GM23248 (cell line): ENCODE measurements around the gene RGL1. TPM values are rescaled to one million over a fixed set of nuclear protein-coding genes. Genes with fewer than 3 reads are reported as not detected.
"Not testable (repeated sequence)": the region's sequence is repeated elsewhere in the genome, so short reads cannot be mapped to it uniquely, and the experiment has no call there.

ENCODE experiments used
- DNase-seq: peaks from one replicate; pipeline ENCODE4 v3.0.0-alpha.2; 2015
- H2AFZ ChIP-seq: fragments of 200-600 bp; sonication (generic); 2 replicates; pipeline ENCODE4 v1.6.1; 2016; ENCODE audit warnings: antibody characterized with exemption
- H3F3A ChIP-seq: fragments of 200-600 bp; sonication (generic); 2 replicates; pipeline ENCODE4 v1.6.1; 2016; ENCODE audit warnings: mild to moderate bottlenecking, antibody characterized with exemption, mixed run types; ENCODE audit not compliant: insufficient read depth
- H3K27ac ChIP-seq: fragments of 200-600 bp; sonication (generic); 2 replicates; pipeline ENCODE4 v1.5.1; 2016; ENCODE audit warnings: mild to moderate bottlenecking
- H3K27me3 ChIP-seq: fragments of 200-600 bp; sonication (generic); replicated peaks from 2 replicates; pipeline ENCODE4 v1.6.1; 2016; ENCODE audit warnings: mild to moderate bottlenecking; ENCODE audit not compliant: insufficient read depth
- H3K36me3 ChIP-seq: fragments of 200-600 bp; sonication (generic); 2 replicates; pipeline ENCODE4 v1.6.1; 2016; ENCODE audit warnings: low read depth, mild to moderate bottlenecking
- H3K4me1 ChIP-seq: fragments of 200-600 bp; sonication (generic); 2 replicates; pipeline ENCODE4 v1.6.1; 2016; ENCODE audit warnings: mild to moderate bottlenecking; ENCODE audit not compliant: insufficient read depth
- H3K4me2 ChIP-seq: fragments of 200-600 bp; sonication (generic); one replicate; pipeline ENCODE4 v1.6.1; 2016; ENCODE audit warnings: mild to moderate bottlenecking; ENCODE audit not compliant: unreplicated experiment
- H3K4me3 ChIP-seq: fragments of 200-600 bp; sonication (generic); 2 replicates; pipeline ENCODE4 v1.5.1; 2016; ENCODE audit warnings: mild to moderate bottlenecking
- H3K79me2 ChIP-seq: fragments of 200-600 bp; sonication (generic); 2 replicates; pipeline ENCODE4 v1.6.1; 2016; ENCODE audit warnings: mild to moderate bottlenecking; ENCODE audit not compliant: insufficient read depth
- H3K9ac ChIP-seq: fragments of 200-600 bp; sonication (generic); 2 replicates; pipeline ENCODE4 v1.6.1; 2016; ENCODE audit warnings: mild to moderate bottlenecking
- H3K9me2 ChIP-seq: fragments of 200-600 bp; sonication (generic); 2 replicates; pipeline ENCODE4 v1.6.1; 2016; ENCODE audit warnings: mixed run types, mild to moderate bottlenecking, moderate library complexity; ENCODE audit not compliant: insufficient read depth
- H3K9me3 ChIP-seq: fragments of 200-600 bp; sonication (generic); one replicate; pipeline ENCODE4 v1.6.1; 2017; ENCODE audit warnings: low read depth
- H4K20me1 ChIP-seq: fragments of 200-600 bp; sonication (generic); 2 replicates; pipeline ENCODE4 v1.6.0; 2016; ENCODE audit not compliant: insufficient read depth
- EZH2 ChIP-seq: fragments of 200-600 bp; sonication (generic); IDR thresholded peaks from 2 replicates; pipeline ENCODE4 v1.6.1; 2018; ENCODE audit warnings: antibody characterized with exemption, mild to moderate bottlenecking; ENCODE audit not compliant: insufficient read depth, poor library complexity, severe bottlenecking
- EZH2phosphoT487 ChIP-seq: fragments of 200-600 bp; sonication (generic); IDR thresholded peaks from 2 replicates; pipeline ENCODE4 v1.6.1; 2018; ENCODE audit warnings: antibody characterized with exemption, moderate library complexity, mild to moderate bottlenecking, low read depth; ENCODE audit not compliant: insufficient read depth
- WGBS, 2 experiments: methylation state at CpG; one replicate each; pipeline ENCODE4 v1.1.6; 2015 to 2017; ENCODE audit warnings: low lambda C conversion rate in 2 of 2, low coverage in 1 of 2; ENCODE audit errors: missing lambda C conversion rate in 2 of 2; 5-methylcytosine and 5-hydroxymethylcytosine counted together
- in situ Hi-C: fragments of 300-500 bp; cut with MboI; formaldehyde crosslinking; loops from 2 replicates; pipeline ENCODE4 v1.15.0; 2020
- polyA plus RNA-seq: library from polyadenylated mRNA; unstranded; fragments of >200 nt; fragmentation: Nextera tagmentation; extraction: Ambion mirVana; gene quantifications from 2 replicates; pipeline ENCODE4 v1.2.1, GENCODE V29; 2016
- total RNA-seq: library from RNA; depleted of rRNA; stranded (reverse); fragments of >200 nt; shearing (Covaris generic); gene quantifications from 2 replicates; pipeline ENCODE4 v1.2.3, GENCODE V29; 2014

The RGL1 gene
- total and polyA plus RNA-seq, 2 experiments from 2014 or later, result 9.4 to 13.4 TPM

- no peak overlapping the region for H3K27ac ChIP-seq
- no peaks in the 10 kb centered on the region for H3K36me3 ChIP-seq
- H3K4me3 ChIP-seq, result no peak overlapping the region
- H3K27me3 ChIP-seq, result no peaks in the 10 kb centered on the region
- no peaks in the 10 kb centered on the region for H3K79me2 ChIP-seq
- no peaks in the 10 kb centered on the region for H4K20me1 ChIP-seq
- DNase-seq, result peak; percentile 42
- H3K9me3 ChIP-seq, result no peaks in the 10 kb centered on the region
- no peaks in the 10 kb centered on the region for H3K4me1 ChIP-seq
- no peak overlapping the region for H3K4me2 ChIP-seq
- no peaks in the 10 kb centered on the region for H3K9me2 ChIP-seq
- TF ChIP-seq EZH2 (no peak), EZH2phosphoT487 (no peak)
- no peak overlapping the region for H2AFZ ChIP-seq
- in situ Hi-C loops, result no loop called here
- H3K9ac ChIP-seq, result no peak overlapping the region
- no peaks in the 10 kb centered on the region for H3F3A ChIP-seq
Measured at GRCh38 chr1:183783342-183783741, 21.6 kb upstream of the RGL1 start.

GRCh38 chr1:183783767-183784637, 20.9 kb upstream of the RGL1 start:
- no peaks in the 10 kb centered on the region for H4K20me1 ChIP-seq
- H3K4me2 ChIP-seq, result no peak overlapping the region
- no peaks in the 10 kb centered on the region for H3K36me3 ChIP-seq

GRCh38 chr1:183785921-183786320, 19.0 kb upstream of the RGL1 start:
- H2AFZ ChIP-seq, H3K9ac ChIP-seq, in situ Hi-C loops, H4K20me1 ChIP-seq, H3K9me2 ChIP-seq, H3K4me1 ChIP-seq, H3K9me3 ChIP-seq, H3K36me3 ChIP-seq, H3K79me2 ChIP-seq, H3F3A ChIP-seq, H3K27me3 ChIP-seq, H3K4me2 ChIP-seq, DNase-seq, H3K4me3 ChIP-seq, H3K27ac ChIP-seq: not testable (repeated sequence)
- 91 to 94% methylated on average over 3 of the region's 3 CpGs for WGBS, 2 experiments

More at GRCh38 chr1:183783767-183784637, 20.9 kb upstream of the RGL1 start:
- no peaks in the 10 kb centered on the region for H3K27me3 ChIP-seq
- no peaks in the 10 kb centered on the region for H3K79me2 ChIP-seq
- no peak overlapping the region for H3K9ac ChIP-seq
- H3F3A ChIP-seq, result no peaks in the 10 kb centered on the region
- H2AFZ ChIP-seq, result no peak overlapping the region
- in situ Hi-C loops, result no loop called here
- H3K27ac ChIP-seq, result no peak overlapping the region
- WGBS, 2 experiments, result 77 to 83% methylated on average over 6 of the region's 6 CpGs
- H3K9me3 ChIP-seq, result no peaks in the 10 kb centered on the region
- H3K4me1 ChIP-seq, result no peaks in the 10 kb centered on the region
- H3K9me2 ChIP-seq, result no peaks in the 10 kb centered on the region
- DNase-seq, result peak; percentile 52
- no peak overlapping the region for H3K4me3 ChIP-seq
- no peak for TF ChIP-seq EZH2

- no peaks in the 10 kb centered on the region for H3K79me2 ChIP-seq
- H3K9ac ChIP-seq, result no peak overlapping the region
- H3K9me3 ChIP-seq, result no peaks in the 10 kb centered on the region
- no peak overlapping the region for H3K4me3 ChIP-seq
- H3K36me3 ChIP-seq, result no peaks in the 10 kb centered on the region
- WGBS, 2 experiments, result 91 to 94% methylated on average over 2 of the region's 2 CpGs
- H3K4me2 ChIP-seq, result no peak overlapping the region
- no peaks in the 10 kb centered on the region for H3K9me2 ChIP-seq
- H3K27me3 ChIP-seq, result no peaks in the 10 kb centered on the region
- in situ Hi-C loops, result no loop called here
- no peaks in the 10 kb centered on the region for H3K4me1 ChIP-seq
- no peak overlapping the region for H2AFZ ChIP-seq
- DNase-seq, result no peak
- no peaks in the 10 kb centered on the region for H3F3A ChIP-seq
- TF ChIP-seq EZH2 (no peak), EZH2phosphoT487 (no peak)
- H4K20me1 ChIP-seq, result peaks cover 4% of the 10 kb centered on the region; the same call in 1 of the 2 replicates
- H3K27ac ChIP-seq, result no peak overlapping the region
Measured at GRCh38 chr1:183787704-183788103, 17.2 kb upstream of the RGL1 start.

GRCh38 chr1:183791319-183791718, 13.6 kb upstream of the RGL1 start:
- no peaks in the 10 kb centered on the region for H3K4me1 ChIP-seq
- no peaks in the 10 kb centered on the region for H3K9me2 ChIP-seq
- no peak for DNase-seq
- no peak overlapping the region for H3K4me2 ChIP-seq
- H3K9ac ChIP-seq, result no peak overlapping the region
- H4K20me1 ChIP-seq, result peaks cover 4% of the 10 kb centered on the region; the same call in 1 of the 2 replicates
- H3K79me2 ChIP-seq, result no peaks in the 10 kb centered on the region
- no peaks in the 10 kb centered on the region for H3K27me3 ChIP-seq
- H3F3A ChIP-seq, result no peaks in the 10 kb centered on the region
- in situ Hi-C loops, result no loop called here
- no peak overlapping the region for H3K4me3 ChIP-seq
- H2AFZ ChIP-seq, result no peak overlapping the region
- no peak for TF ChIP-seq EZH2phosphoT487
- no peak for TF ChIP-seq EZH2
- H3K9me3 ChIP-seq, result no peaks in the 10 kb centered on the region
- no peak overlapping the region for H3K27ac ChIP-seq
- H3K36me3 ChIP-seq, result no peaks in the 10 kb centered on the region
